IPS DF 4.7 (cell line): Measurements from ENCODE around the gene MYO3B.

Source experiments
- DNase-seq: peaks from one replicate; pipeline ENCODE4 v3.0.0-alpha.2; 2013; ENCODE audit warnings: low spot score; ENCODE audit errors: extremely low read depth

MYO3B gene

GRCh38 chr2:170685591-170685990 is 507.6 kb downstream of the MYO3B start:
- DNase-seq, result no peak

DNA sequence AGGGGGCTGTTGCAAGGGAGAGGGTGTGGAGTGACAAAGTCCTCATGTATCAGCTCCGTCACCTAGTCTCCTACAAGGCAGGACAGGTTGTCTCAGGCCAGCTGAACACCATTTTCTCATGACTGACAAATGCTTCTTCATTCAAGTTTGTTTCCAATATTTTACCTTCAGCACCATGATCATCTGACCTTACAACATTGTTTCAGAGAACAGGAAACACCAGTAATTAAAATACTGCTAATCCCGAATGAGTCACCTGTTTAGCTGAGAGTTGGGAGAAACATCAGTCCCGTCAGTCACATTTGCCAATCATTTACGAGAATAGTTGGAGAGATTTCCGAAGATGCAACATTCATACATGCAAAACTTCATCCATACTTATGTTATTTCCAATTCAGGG is 511.5 kb downstream of the MYO3B start:
- no peak for DNase-seq

GRCh38 chr2:170690640-170691039 is 512.7 kb downstream of the MYO3B start:
- DNase-seq, result no peak

GRCh38 chr2:170694316-170694715 is 516.4 kb downstream of the MYO3B start:
- no peak for DNase-seq

DNA sequence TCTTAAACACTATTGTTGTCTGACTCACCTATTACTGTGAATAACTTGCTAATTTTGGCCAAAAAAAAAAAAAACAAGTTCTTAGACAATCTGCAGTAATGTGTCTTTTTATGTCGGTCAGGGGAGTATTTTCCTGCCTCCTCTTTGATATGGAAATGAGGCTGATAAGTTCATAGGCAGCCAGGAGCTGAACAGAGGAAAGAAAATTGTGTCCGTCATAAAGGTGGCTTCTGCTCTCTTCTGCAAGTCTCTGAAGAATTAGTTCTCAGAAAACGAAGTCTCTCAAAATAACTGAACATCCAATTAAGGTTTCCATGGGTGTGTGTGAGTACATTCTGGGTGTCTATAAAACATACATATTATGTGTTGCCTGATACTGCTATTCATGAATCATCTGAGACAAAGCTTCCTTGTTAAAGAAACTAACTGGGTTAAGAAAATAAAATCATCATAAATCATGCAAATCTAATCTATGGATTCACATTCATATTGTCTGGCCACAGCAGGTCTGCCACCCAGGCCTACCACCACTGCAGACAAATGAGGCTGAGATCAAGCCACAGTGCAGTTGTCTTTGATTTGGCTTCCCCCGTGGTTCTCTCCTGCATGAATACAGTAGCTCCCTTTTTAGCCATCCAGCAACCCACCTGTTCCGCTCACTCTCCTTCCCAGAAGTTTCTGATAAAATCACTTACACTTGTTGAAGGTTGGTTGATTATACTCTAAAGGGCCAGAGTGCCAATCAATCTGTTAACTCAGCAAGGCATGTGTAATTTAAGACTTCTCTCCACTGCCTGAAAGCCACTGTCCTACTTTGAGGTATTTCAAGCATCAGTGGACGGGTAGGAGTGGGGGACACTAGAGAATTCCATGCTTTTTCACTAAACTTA is 517.8 kb downstream of the MYO3B start:
- no peak for DNase-seq

DNA sequence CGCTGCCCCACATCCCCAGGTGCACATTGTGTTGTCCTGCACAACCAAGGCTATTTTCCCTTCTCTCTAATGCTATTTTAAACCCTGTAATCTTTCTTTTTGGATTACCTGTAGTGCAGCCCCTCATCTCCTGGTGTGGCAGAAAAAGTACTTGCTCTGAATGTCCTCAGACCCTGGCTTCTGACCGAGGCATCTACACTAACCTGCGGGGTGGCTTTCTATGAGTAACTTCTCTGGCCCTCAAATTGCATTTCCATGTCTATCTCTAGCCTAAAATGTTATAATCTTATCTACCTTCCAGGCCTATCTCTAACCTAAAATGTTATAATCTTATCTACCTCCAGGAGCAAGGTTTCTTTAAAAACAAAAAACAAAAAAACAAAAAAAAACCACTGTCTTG is 519.0 kb downstream of the MYO3B start:
- DNase-seq, result no peak

- no peak for DNase-seq
Observed at GRCh38 chr2:170701011-170701410, 523.1 kb downstream of the MYO3B start.

GRCh38 chr2:170703776-170704476 is 526.0 kb downstream of the MYO3B start:
- DNase-seq, result no peak
